Gastroesophageal sphincter (tissue), 4 donors: Measurements from ENCODE around the gene AQP6. TPM values are rescaled to one million over a fixed set of nuclear protein-coding genes. Genes with fewer than 3 reads are reported as not detected.
A peak's percentile ranks its signal among the peaks of the same experiment; 100 is the strongest.
"Not testable (repeated sequence)": the region's sequence is repeated elsewhere in the genome, so short reads cannot be mapped to it uniquely, and the experiment has no call there.

Experiments used
- ATAC-seq: fragments of 150-250 bp; one replicate; pipeline ENCODE4 v1.9.1; 2016; ENCODE audit warnings: mild to moderate bottlenecking, moderate library complexity
- H3K27ac ChIP-seq, 4 donors: fragments of 200-600 bp; sonication (generic) in 3 of 4; 1 replicate in 3 of 4; 2 replicates in 1 of 4; pipeline ENCODE4 v1.5.1; 2016 to 2019
- H3K27me3 ChIP-seq: fragments of 200-600 bp; sonication (generic); one replicate; pipeline ENCODE4 v1.5.1; 2019
- H3K36me3 ChIP-seq, 2 donors: fragments of 200-600 bp; sonication (generic); one replicate each; pipeline ENCODE4 v1.5.1; 2019; ENCODE audit warnings: control low read depth in 1 of 2
- H3K4me1 ChIP-seq, 3 donors: fragments of 200-600 bp; sonication (generic); 1 replicate in 2 of 3; 2 replicates in 1 of 3; pipeline ENCODE4 v1.5.1; 2016 to 2019; ENCODE audit warnings: control low read depth in 2 of 3
- H3K4me3 ChIP-seq, 2 donors: fragments of 200-600 bp; sonication (generic); one replicate each; pipeline ENCODE4 v1.5.1; 2019; ENCODE audit warnings: mild to moderate bottlenecking in 1 of 2, moderate library complexity in 1 of 2
- H3K9me3 ChIP-seq, 3 donors: fragments of 200-600 bp; sonication (generic); one replicate each; pipeline ENCODE4 v1.5.1; 2017 to 2019; ENCODE audit warnings: control low read depth in 2 of 3
- CTCF ChIP-seq, 4 experiments: fragments of 200-600 bp in 2 of 4; fragments of 450-650 bp in 2 of 4; sonication (generic) in 1 of 4; IDR thresholded peaks; one replicate each; pipeline ENCODE4 v1.5.1; 2017 to 2019; ENCODE audit warnings: antibody characterized with exemption in 4 of 4, mild to moderate bottlenecking in 2 of 4, moderate library complexity in 2 of 4
- EP300 ChIP-seq: sonication (generic); formaldehyde crosslinking; IDR thresholded peaks from one replicate; pipeline ENCODE4 v1.6.1; 2017; ENCODE audit warnings: antibody characterized with exemption, mild to moderate bottlenecking
- POLR2A ChIP-seq, 2 donors: fragments of 450-650 bp; IDR thresholded peaks; one replicate each; pipeline ENCODE4 v1.6.1; 2017; ENCODE audit warnings: antibody characterized with exemption in 2 of 2, mild to moderate bottlenecking in 2 of 2, moderate library complexity in 1 of 2
- POLR2AphosphoS5 ChIP-seq: sonication (generic); formaldehyde crosslinking; IDR thresholded peaks from one replicate; pipeline ENCODE4 v1.6.1; 2017; ENCODE audit warnings: antibody characterized with exemption
- WGBS, 2 donors: methylation state at CpG; one replicate each; pipeline ENCODE4 v1.1.5; 2018; ENCODE audit warnings: low coverage in 1 of 2; 5-methylcytosine and 5-hydroxymethylcytosine counted together
- total RNA-seq, 4 donors: library from RNA; depleted of rRNA; stranded (reverse); fragments of >200 nt; gene quantifications; one replicate each; pipeline ENCODE4 v1.1.0, GENCODE V29; 2016

The AQP6 gene
- total RNA-seq, 4 donors from 2014 or later: not detected

GRCh38 chr12:49982246-49983087 lies 9.7 kb downstream of the AQP6 start:
- no peaks in the 10 kb centered on the region for H3K36me3 ChIP-seq
- H3K4me1 ChIP-seq: peaks cover 0 to 18% (median 7%) of the 10 kb centered on the region in 3 donors
- H3K27me3 ChIP-seq: no peaks in the 10 kb centered on the region
- no peak overlapping the region for H3K27ac ChIP-seq
- 64 to 90% methylated on average over 4 to 5 of the region's 7 CpGs for WGBS, 2 donors
- no peak overlapping the region for H3K4me3 ChIP-seq
- ATAC-seq: no peak
- no peak for TF ChIP-seq POLR2A (IDR thresholded peaks at IDR 0.05)
- TF ChIP-seq CTCF (IDR thresholded peaks at IDR 0.05): no peak
- no peak for TF ChIP-seq POLR2AphosphoS5
- TF ChIP-seq EP300: no peak
- H3K9me3 ChIP-seq: no peaks in the 10 kb centered on the region

- no peaks in the 10 kb centered on the region for H3K9me3 ChIP-seq
- TF ChIP-seq CTCF (IDR thresholded peaks at IDR 0.05) (no peak), EP300 (no peak), POLR2AphosphoS5 (no peak), POLR2A (IDR thresholded peaks at IDR 0.05) (no peak)
- peaks cover 0 to 29% (median 7%) of the 10 kb centered on the region in 3 donors for H3K4me1 ChIP-seq
- no peaks in the 10 kb centered on the region for H3K27me3 ChIP-seq
- no peak overlapping the region for H3K4me3 ChIP-seq
- WGBS, 2 donors: 0 to 3% methylated on average over 1 to 5 of the region's 8 CpGs
- peak overlapping the region in 1 of 4 donors; percentile 29 for H3K27ac ChIP-seq
- no peaks in the 10 kb centered on the region for H3K36me3 ChIP-seq
- ATAC-seq: peak; percentile 63
Measured at GRCh38 chr12:49983892-49984291, 11.1 kb downstream of the AQP6 start.

- no peak overlapping the region for H3K27ac ChIP-seq
- WGBS, 2 donors: 80 to 92% methylated on average over 1 to 6 of the region's 9 CpGs
- H3K9me3 ChIP-seq: no peaks in the 10 kb centered on the region
- no peaks in the 10 kb centered on the region for H3K27me3 ChIP-seq
- no peaks in the 10 kb centered on the region for H3K36me3 ChIP-seq
- no peak overlapping the region for H3K4me3 ChIP-seq
- TF ChIP-seq POLR2AphosphoS5 (no peak), POLR2A (IDR thresholded peaks at IDR 0.05) (no peak), CTCF (IDR thresholded peaks at IDR 0.05) (no peak), EP300 (no peak)
- no peak for ATAC-seq
- peaks cover 0 to 29% (median 7%) of the 10 kb centered on the region in 3 donors for H3K4me1 ChIP-seq
Measured at GRCh38 chr12:49984476-49985359, 12.0 kb downstream of the AQP6 start.

- Histone ChIP-seq H3K27me3 (no peaks in the 10 kb centered on the region), H3K9me3 (no peaks in the 10 kb centered on the region), H3K27ac (no peak overlapping the region), H3K36me3 (peaks cover 0 to 8% of the 10 kb centered on the region in 2 donors), H3K4me3 (no peak overlapping the region), H3K4me1 (peaks cover 0 to 29% (median 7%) of the 10 kb centered on the region in 3 donors)
- 88 to 100% methylated on average over 2 to 3 of the region's 5 CpGs for WGBS, 2 donors
- TF ChIP-seq CTCF (IDR thresholded peaks at IDR 0.05) (no peak), POLR2AphosphoS5 (no peak), POLR2A (IDR thresholded peaks at IDR 0.05) (no peak), EP300 (no peak)
- no peak for ATAC-seq
Measured at GRCh38 chr12:49985981-49986380, 13.2 kb downstream of the AQP6 start.

GRCh38 chr12:49986476-49986875 lies 13.7 kb downstream of the AQP6 start:
- not testable (repeated sequence) for H3K9me3 ChIP-seq, H3K27ac ChIP-seq, H3K4me3 ChIP-seq, H3K27me3 ChIP-seq, ATAC-seq, H3K36me3 ChIP-seq
- 87 to 100% methylated on average over 2 to 3 of the region's 3 CpGs for WGBS, 2 donors
- H3K4me1 ChIP-seq: peaks cover 0 to 29% (median 7%) of the 10 kb centered on the region in 3 donors
